ENCODE measurements around the gene ATP5PF. TPM values are rescaled to one million over a fixed set of nuclear protein-coding genes. Genes with fewer than 3 reads are reported as not detected.

ATP5PF gene
- total and polyA plus RNA-seq, 2 experiments from 2014 or later = 127 to 751 TPM

GRCh38 chr21:25732091-25732760, 2.5 kb downstream of the ATP5PF start:
- TF ChIP-seq ZNF114 (CRISPR knock-in tag; IDR thresholded peaks at IDR 0.05) (no peak), NANOG (IDR thresholded peaks at IDR 0.05; ENCODE audit: borderline replicate concordance) (no peak), EZH2phosphoT487 (IDR thresholded peaks at IDR 0.05; ENCODE audit: unreplicated experiment) (no peak), EZH2 (IDR thresholded peaks at IDR 0.05; ENCODE audit: low read depth, unreplicated experiment) (no peak), CREB1 (CRISPR knock-in tag; IDR thresholded peaks at IDR 0.05; ENCODE audit: low read depth) (no peak), ZNF331 (CRISPR knock-in tag; IDR thresholded peaks at IDR 0.05; ENCODE audit: low read depth) (no peak), STAT1 (IDR thresholded peaks at IDR 0.05; ENCODE audit: unreplicated experiment) (no peak), POLR2AphosphoS5 (IDR thresholded peaks at IDR 0.05; ENCODE audit: low read depth) (no peak), REST (IDR thresholded peaks at IDR 0.05; ENCODE audit: unreplicated experiment) (no peak), JUNB (IDR thresholded peaks at IDR 0.05; ENCODE audit: unreplicated experiment) (no peak)
- TF ChIP-seq, protein P1, sequence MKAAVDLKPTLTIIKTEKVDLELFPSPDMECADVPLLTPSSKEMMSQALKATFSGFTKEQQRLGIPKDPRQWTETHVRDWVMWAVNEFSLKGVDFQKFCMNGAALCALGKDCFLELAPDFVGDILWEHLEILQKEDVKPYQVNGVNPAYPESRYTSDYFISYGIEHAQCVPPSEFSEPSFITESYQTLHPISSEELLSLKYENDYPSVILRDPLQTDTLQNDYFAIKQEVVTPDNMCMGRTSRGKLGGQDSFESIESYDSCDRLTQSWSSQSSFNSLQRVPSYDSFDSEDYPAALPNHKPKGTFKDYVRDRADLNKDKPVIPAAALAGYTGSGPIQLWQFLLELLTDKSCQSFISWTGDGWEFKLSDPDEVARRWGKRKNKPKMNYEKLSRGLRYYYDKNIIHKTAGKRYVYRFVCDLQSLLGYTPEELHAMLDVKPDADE (IDR thresholded peaks at IDR 0.05) = no peak
- TF ChIP-seq, protein P2, sequence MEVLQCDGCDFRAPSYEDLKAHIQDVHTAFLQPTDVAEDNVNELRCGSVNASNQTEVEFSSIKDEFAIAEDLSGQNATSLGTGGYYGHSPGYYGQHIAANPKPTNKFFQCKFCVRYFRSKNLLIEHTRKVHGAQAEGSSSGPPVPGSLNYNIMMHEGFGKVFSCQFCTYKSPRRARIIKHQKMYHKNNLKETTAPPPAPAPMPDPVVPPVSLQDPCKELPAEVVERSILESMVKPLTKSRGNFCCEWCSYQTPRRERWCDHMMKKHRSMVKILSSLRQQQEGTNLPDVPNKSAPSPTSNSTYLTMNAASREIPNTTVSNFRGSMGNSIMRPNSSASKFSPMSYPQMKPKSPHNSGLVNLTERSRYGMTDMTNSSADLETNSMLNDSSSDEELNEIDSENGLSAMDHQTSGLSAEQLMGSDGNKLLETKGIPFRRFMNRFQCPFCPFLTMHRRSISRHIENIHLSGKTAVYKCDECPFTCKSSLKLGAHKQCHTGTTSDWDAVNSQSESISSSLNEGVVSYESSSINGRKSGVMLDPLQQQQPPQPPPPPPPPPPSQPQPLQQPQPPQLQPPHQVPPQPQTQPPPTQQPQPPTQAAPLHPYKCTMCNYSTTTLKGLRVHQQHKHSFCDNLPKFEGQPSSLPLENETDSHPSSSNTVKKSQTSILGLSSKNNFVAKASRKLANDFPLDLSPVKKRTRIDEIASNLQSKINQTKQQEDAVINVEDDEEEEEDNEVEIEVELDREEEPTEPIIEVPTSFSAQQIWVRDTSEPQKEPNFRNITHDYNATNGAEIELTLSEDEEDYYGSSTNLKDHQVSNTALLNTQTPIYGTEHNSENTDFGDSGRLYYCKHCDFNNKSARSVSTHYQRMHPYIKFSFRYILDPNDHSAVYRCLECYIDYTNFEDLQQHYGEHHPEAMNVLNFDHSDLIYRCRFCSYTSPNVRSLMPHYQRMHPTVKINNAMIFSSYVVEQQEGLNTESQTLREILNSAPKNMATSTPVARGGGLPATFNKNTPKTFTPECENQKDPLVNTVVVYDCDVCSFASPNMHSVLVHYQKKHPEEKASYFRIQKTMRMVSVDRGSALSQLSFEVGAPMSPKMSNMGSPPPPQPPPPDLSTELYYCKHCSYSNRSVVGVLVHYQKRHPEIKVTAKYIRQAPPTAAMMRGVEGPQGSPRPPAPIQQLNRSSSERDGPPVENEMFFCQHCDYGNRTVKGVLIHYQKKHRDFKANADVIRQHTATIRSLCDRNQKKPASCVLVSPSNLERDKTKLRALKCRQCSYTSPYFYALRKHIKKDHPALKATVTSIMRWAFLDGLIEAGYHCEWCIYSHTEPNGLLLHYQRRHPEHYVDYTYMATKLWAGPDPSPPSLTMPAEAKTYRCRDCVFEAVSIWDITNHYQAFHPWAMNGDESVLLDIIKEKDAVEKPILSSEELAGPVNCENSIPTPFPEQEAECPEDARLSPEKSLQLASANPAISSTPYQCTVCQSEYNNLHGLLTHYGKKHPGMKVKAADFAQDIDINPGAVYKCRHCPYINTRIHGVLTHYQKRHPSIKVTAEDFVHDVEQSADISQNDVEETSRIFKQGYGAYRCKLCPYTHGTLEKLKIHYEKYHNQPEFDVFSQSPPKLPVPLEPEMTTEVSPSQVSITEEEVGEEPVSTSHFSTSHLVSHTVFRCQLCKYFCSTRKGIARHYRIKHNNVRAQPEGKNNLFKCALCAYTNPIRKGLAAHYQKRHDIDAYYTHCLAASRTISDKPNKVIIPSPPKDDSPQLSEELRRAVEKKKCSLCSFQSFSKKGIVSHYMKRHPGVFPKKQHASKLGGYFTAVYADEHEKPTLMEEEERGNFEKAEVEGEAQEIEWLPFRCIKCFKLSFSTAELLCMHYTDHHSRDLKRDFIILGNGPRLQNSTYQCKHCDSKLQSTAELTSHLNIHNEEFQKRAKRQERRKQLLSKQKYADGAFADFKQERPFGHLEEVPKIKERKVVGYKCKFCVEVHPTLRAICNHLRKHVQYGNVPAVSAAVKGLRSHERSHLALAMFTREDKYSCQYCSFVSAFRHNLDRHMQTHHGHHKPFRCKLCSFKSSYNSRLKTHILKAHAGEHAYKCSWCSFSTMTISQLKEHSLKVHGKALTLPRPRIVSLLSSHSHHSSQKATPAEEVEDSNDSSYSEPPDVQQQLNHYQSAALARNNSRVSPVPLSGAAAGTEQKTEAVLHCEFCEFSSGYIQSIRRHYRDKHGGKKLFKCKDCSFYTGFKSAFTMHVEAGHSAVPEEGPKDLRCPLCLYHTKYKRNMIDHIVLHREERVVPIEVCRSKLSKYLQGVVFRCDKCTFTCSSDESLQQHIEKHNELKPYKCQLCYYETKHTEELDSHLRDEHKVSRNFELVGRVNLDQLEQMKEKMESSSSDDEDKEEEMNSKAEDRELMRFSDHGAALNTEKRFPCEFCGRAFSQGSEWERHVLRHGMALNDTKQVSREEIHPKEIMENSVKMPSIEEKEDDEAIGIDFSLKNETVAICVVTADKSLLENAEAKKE (CRISPR knock-in tag; IDR thresholded peaks at IDR 0.05) = no peak
- TF ChIP-seq, protein P3, sequence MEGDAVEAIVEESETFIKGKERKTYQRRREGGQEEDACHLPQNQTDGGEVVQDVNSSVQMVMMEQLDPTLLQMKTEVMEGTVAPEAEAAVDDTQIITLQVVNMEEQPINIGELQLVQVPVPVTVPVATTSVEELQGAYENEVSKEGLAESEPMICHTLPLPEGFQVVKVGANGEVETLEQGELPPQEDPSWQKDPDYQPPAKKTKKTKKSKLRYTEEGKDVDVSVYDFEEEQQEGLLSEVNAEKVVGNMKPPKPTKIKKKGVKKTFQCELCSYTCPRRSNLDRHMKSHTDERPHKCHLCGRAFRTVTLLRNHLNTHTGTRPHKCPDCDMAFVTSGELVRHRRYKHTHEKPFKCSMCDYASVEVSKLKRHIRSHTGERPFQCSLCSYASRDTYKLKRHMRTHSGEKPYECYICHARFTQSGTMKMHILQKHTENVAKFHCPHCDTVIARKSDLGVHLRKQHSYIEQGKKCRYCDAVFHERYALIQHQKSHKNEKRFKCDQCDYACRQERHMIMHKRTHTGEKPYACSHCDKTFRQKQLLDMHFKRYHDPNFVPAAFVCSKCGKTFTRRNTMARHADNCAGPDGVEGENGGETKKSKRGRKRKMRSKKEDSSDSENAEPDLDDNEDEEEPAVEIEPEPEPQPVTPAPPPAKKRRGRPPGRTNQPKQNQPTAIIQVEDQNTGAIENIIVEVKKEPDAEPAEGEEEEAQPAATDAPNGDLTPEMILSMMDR (conservative IDR thresholded peaks at IDR 0.05; ENCODE audit: low read depth in 2 of 2) = no peak
- no peak for DNase-seq (ENCODE audit: low spot score)
- peaks cover 11% of the 10 kb centered on the region for H3K27me3 Mint-ChIP-seq (ENCODE audit: insufficient read depth, low read depth, poor library complexity)
- H3K36me3 Mint-ChIP-seq (ENCODE audit: low read depth) = peaks cover 28% of the 10 kb centered on the region
- H3K27ac Mint-ChIP-seq = peak overlapping the region; percentile 48; the same call in 1 of the 2 replicates
- Histone ChIP-seq H3K36me3 (ENCODE audit: insufficient read depth) (peaks cover 25% of the 10 kb centered on the region), H3K27me3 (ENCODE audit: insufficient read depth) (no peaks in the 10 kb centered on the region), H3K4me2 (no peak overlapping the region), H2AFZ (no peak overlapping the region), H4K20me1 (replicated peaks; ENCODE audit: insufficient read depth) (no peaks in the 10 kb centered on the region; the same call in 1 of the 2 replicates), H3K4me1 (ENCODE audit: insufficient read depth) (peaks cover 10% of the 10 kb centered on the region; the same call in 1 of the 2 replicates), H3F3A (replicated peaks; ENCODE audit: low read depth) (no peaks in the 10 kb centered on the region), H3K9me2 (ENCODE audit: insufficient read depth) (no peaks in the 10 kb centered on the region), H3K79me2 (replicated peaks; ENCODE audit: insufficient read depth) (peaks cover 81% of the 10 kb centered on the region), H3K27ac (ENCODE audit: low read depth) (0 out of 2 replicates have a peak overlapping the region, but pooled peaks have one; percentile 20), H3K4me3 (no peak overlapping the region)
- no peak for ATAC-seq
- H3K4me1 Mint-ChIP-seq = peaks cover 16% of the 10 kb centered on the region
- H3K9me3 Mint-ChIP-seq = no peaks in the 10 kb centered on the region; the same call in 2 of the 3 replicates
- no peak overlapping the region for H3K4me3 Mint-ChIP-seq
